Left forelimb (tissue), 1 donor: ENCODE results near the gene MON1B.
"Not testable (repeated sequence)": the region's sequence is repeated elsewhere in the genome, so short reads cannot be mapped to it uniquely, and the experiment has no call there.

Experiments used
- DNase-seq: peaks from one replicate; pipeline ENCODE4 v3.0.0-alpha.2; 2018; ENCODE audit warnings: low spot score

Gene MON1B

DNA sequence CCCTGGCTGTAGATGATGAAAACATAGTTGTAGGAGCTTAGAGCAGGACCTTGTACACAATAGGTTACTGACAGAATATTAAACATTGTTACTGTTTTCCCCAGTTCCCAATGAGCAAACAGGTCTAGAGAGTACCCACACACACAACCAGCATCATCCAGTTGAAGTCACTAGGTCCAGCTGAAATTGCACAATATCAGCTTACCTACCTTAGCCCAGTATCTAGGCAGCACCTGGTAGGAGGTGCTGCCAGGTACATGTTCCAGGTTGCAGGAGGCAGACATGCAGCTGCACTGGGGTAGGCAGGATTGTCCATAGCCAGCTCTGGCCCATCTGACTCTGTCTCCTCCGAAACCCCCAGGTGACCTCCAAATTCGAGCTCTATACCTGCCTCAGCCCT, 6.8 kb downstream of the MON1B start:
- DNase-seq, result no peak

GRCh38 chr16:77199211-77199610, 8.2 kb downstream of the MON1B start, which contains the start of gene SYCE1L:
SYCE1L (plus strand) TSS chr16:77199408; CDS start chr16:77199452, 44 bp downstream.
- DNase-seq, result no peak

DNA sequence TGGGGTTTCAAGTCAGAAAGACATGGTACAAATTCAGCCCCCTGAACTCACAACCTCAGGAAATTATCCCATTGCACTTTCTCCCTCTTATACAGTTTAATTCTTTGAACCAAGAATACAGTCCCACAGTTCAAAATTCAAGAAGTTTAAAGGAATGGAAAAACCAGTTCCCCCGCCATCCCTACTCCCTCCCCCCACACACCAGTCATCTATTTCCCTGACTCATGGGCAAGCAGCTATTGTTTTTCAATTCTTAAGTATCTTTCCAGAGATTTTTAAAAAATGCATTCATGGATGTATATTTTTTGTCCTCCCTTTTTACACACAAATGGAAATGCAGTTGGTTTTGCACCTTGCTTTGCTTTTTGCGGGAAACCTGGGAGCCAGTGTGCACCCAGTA, 15.5 kb downstream of the MON1B start:
- no peak for DNase-seq

DNA sequence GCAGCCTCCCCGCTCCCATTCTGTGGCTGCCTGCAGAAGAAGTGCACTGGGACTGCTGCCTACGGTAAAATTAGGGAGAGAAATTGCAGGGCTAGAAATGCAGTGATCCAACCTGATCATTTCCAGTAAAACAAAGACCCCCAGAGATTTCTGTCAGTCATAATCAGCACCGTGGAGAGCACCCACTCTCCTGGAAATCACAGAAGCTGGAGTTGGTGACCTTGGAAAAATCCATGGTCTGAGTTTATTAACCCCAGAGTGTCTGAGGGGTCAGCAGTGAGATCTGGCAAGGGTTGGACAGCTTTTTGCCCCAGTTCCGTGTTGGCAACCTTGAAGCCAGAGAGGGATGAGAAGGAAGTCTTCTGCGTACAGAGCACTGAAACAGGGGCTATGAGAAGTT, 16.0 kb downstream of the MON1B start:
- no peak for DNase-seq

DNA sequence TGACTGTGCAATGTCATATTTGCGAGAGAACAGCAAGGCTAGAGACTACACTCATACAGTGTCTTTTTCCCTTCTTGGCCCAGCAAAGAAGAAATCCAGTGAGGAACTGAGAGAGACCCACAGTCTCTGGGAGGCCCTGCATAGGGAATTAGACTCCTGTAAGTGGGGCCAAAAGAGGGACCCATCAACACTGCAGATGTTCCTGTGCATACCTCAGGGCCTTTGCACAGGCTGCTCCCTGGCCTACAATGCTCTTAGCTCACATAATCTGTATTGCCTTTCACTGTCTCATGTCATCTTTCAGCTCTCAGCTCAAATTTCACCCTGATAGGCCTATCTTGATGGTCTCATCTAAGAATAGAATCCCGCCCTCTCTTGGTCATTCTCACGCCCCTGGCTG, 17.4 kb downstream of the MON1B start:
- DNase-seq, result no peak

DNA sequence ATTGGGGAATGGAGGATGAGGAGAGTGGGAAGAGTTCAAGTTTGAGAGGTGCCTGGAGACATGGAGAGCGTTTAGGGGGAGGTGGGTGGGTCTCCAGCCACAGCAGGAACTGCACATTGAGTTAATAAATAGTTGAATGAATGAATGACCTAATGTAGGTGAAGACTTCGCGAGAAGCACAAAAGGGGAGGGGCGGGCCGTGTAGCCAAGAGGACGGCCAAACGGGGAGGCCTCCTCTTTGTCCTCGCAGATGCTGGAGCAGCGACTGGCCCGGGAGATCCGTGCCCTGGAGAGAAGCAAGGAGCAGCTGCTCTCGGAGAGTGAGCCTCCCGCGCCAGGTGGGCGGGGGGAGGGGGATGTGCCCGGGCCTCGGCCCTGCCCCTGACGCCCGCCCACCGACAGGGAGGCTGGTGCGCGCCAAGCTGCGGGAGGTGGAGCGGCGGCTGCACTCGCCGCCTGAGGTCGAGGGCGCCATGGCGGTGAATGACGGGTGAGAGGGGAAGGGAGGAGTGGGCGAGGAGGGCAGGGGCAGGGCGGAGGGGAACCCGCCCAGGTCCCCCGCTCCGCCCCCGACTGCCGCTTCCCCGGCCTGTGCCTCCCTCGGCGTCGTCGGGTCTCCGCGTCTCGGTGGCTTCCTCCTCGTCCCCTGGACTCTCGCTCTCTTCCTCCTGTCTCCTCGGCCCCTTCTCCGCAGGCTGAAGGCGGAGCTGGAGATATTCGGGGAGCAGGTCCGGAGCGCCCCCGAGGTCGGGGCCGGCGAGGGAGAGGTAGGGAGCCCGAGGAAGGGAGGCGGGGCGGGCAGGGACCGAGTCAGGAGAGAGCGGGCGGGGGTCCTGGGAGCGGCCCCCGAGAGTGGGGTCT, 21.1 kb downstream of the MON1B start:
- peak; percentile 86 for DNase-seq

DNA sequence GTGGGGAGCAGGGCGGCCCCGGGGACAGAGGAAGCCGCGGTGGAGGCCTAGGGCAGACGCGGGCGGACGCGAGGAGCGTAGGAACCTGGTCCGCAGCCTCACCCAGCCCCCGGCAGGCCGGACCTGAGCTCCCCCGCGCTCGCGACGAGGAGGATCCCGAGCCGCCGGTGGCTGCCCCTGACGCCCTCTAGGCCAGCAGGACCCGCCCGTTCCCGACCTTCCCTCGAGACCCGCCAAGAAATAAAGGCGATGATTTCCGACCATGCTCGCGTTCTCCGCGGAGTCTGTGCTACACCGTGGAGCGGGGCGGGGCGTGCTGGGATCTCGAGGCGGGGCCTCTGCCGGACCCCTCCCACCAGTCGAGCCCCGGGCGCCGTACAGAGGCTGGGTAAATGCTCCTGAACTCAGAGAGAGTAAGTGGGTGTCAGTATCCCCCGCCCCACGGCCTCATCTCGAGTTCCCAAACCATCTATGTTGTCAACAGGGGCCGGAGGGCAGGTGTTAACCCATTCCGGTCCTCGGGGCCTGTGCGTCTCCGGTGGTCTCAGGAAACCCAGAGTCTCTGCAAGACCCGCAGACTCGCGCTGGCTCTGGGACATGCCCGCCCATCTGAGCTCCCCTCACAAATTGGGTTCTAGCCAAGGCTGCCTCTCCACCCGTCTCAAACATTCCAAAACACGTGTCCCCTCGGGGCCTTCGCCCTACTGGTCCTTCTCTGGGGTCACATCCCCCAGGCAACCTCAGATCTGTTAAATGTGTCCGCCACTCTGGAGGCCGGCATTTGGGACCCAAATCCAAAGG, 22.0 kb downstream of the MON1B start:
- DNase-seq, result peak; percentile 84

GRCh38 chr16:77213542-77214106, 22.6 kb downstream of the MON1B start:
- DNase-seq, result no peak

GRCh38 chr16:77214411-77215138, 23.6 kb downstream of the MON1B start:
- DNase-seq, result no peak

- DNase-seq, result no peak
Measured at GRCh38 chr16:77219437-77219836, 28.4 kb downstream of the MON1B start.

GRCh38 chr16:77220427-77220826, 29.4 kb downstream of the MON1B start:
- no peak for DNase-seq

DNA sequence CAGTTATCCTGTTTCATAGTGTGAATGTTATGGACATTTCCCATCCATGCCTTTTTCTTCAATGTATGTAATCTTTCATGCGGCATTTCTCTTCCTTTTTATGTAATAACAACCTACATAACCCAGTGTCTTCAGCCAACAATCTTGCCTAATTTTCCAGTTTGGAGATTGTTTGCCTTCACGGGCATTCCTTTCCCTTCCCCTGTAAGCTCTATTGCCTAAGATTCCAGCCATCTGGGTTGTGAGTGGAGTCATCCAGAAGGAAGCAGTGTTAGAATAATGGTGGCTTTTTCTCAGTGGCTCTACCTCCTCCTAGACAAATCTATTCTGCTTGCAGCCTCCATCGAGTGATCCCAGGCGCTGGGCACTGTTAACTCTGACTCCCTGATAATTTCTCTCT, 30.5 kb downstream of the MON1B start:
- no peak for DNase-seq

DNA sequence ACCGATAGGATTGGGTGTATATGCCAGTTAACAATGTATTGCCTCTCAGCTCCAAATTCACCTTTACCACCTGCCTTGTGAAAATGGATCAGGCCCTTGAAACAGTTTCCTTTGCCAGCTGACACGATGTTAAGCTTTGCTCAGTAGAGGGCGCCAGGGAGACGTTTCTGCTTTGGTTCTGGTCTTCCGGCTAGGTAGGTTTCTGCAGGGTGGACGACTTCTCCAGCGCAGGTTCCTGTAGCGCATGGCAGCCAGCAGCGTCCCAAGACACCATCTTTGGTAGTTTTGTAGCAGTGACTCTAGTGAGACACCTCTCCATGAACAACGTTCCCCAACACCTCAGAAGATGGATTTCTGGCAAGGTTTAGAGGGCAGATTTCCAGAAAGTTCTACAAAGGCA, 32.2 kb downstream of the MON1B start:
- DNase-seq, result no peak

- no peak for DNase-seq
Measured at GRCh38 chr16:77225182-77225581, 34.2 kb downstream of the MON1B start.

DNA sequence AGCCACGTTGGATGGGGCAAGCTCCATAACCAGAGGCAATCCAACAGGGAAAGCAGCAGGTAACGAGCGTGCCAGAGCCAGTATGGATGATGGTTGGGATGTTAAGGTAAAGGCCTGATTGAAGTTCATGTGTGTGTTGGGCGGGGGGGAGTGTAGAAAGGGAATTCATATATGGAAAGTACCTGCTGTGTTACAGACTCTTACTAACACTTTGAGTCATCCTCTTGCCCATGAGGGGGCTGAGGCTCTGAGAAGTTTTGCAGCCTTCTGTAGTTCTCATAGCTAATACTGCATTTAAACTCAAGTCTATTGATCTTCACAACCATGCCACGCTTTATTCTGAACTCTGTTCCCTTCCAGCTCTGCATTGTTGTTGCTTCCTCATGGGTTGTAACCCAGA, 36.8 kb downstream of the MON1B start:
- DNase-seq, result no peak

- no peak for DNase-seq
Measured at GRCh38 chr16:77231047-77231446, 40.1 kb downstream of the MON1B start.

GRCh38 chr16:77233799-77234519, 43.0 kb downstream of the MON1B start:
- no peak for DNase-seq

- DNase-seq, result no peak
Measured at GRCh38 chr16:77234611-77235010, 43.6 kb downstream of the MON1B start.

DNA sequence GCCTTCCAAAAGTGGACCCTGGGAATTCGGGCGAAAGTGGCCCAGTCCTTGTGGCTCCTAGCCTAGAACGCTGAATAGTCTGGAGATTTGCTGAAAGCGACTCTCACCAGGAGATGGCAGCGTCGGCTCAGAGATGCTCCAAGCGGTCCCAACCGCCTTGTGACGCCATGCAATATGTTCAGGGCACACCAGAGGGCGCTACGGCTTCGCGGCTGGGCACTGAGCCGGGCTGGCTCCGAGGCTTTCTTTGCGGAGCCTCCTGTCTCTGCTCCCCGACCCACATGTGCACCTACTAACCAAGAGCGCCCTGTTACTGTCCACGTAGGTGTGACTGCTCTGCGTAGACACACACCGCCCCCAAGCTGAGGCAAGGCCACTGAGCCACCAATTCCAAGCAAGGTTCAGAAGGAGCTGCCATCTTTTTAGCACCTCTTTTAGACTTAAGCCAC, 45.1 kb downstream of the MON1B start:
- peak; percentile 93 for DNase-seq

DNA sequence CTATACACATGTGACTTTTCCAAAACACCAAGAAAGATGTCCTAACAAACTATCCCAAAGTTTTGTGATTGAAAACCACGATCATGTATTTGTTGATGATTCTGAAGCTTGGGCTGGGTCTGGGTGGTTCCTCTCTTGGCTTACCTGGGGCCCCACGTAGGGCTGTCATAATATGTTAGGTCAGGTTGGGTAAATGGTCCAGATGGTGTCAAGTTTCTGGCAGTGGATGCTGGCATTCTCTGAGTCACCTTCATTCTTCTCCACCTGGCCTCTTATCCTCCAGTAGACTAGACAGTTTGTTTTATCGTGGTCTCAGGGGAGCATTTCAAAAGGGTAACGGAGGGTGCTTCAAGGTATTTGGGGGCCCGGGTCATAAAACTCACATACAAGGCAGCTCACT, 47.6 kb downstream of the MON1B start:
- DNase-seq, result no peak

- DNase-seq, result not testable (repeated sequence)
Measured at GRCh38 chr16:77242471-77242870, 51.5 kb downstream of the MON1B start.
